K562 (cell line): ENCODE results near the gene YARS1. TPM values are rescaled to one million over a fixed set of nuclear protein-coding genes. Genes with fewer than 3 reads are reported as not detected.
A peak's percentile ranks its signal among the peaks of the same experiment; 100 is the strongest.

Experiments used
- ARHGAP35 ChIP-seq: fragments of 450-650 bp; IDR thresholded peaks from 2 replicates; pipeline ENCODE4 v1.6.1; 2018; ENCODE audit not compliant: partially characterized antibody
- DNMT1 ChIP-seq: fragments of 450-650 bp; IDR thresholded peaks from 2 replicates; pipeline ENCODE4 v1.6.1; 2016; ENCODE audit warnings: antibody characterized with exemption, mild to moderate bottlenecking
- E2F8 ChIP-seq: fragments of 450-650 bp; IDR thresholded peaks from 2 replicates; pipeline ENCODE4 v1.7.1; 2018; ENCODE audit warnings: mild to moderate bottlenecking, low read depth; ENCODE audit not compliant: partially characterized antibody
- ESRRA ChIP-seq: fragments of 450-650 bp; IDR thresholded peaks from 2 replicates; pipeline ENCODE4 v1.6.1; 2014; ENCODE audit warnings: low read depth, mild to moderate bottlenecking, moderate library complexity, borderline replicate concordance
- ETS1 ChIP-seq: conservative IDR thresholded peaks from 2 replicates; pipeline ENCODE4 v1.6.1; 2011; ENCODE audit warnings: low read depth, mild to moderate bottlenecking, low read length; ENCODE audit not compliant: control insufficient read depth
- MAZ ChIP-seq, 2 experiments: fragments of 450-650 bp in 1 of 2; sonication (generic) in 1 of 2; formaldehyde crosslinking; IDR thresholded peaks in 1 of 2; conservative IDR thresholded peaks in 1 of 2; 2 replicates each; pipeline versions ENCODE4 v1.4.0 to v1.5.0; 2020; ENCODE audit warnings: mild to moderate bottlenecking in 1 of 2, missing genetic modification reagents in 1 of 2
- MEIS2 ChIP-seq: fragments of 450-650 bp; IDR thresholded peaks from 2 replicates; pipeline ENCODE4 v1.6.1; 2014; ENCODE audit warnings: mild to moderate bottlenecking; ENCODE audit not compliant: partially characterized antibody
- NBN ChIP-seq: fragments of 450-650 bp; IDR thresholded peaks from 2 replicates; pipeline ENCODE4 v1.6.1; 2016; ENCODE audit warnings: low read depth, mild to moderate bottlenecking
- NFXL1 ChIP-seq: fragments of 450-650 bp; formaldehyde crosslinking; IDR thresholded peaks from 2 replicates; pipeline ENCODE4 v1.4.0; 2021; ENCODE audit warnings: mild to moderate bottlenecking
- NR3C1 ChIP-seq: sonication (generic); formaldehyde crosslinking; IDR thresholded peaks from 2 replicates; pipeline ENCODE4 v1.8.1; 2022; ENCODE audit warnings: missing genetic modification reagents
- NR4A1 ChIP-seq, 2 experiments: fragments of 250-450 bp in 1 of 2; fragments of 450-650 bp in 1 of 2; sonication (Bioruptor Pico) in 1 of 2; IDR thresholded peaks; 2 replicates each; pipeline versions ENCODE4 v1.4.0 to v1.6.1; 2016 to 2020; ENCODE audit warnings: mild to moderate bottlenecking in 2 of 2, missing compliant biosample characterization in 1 of 2, missing genetic modification characterization in 1 of 2, moderate library complexity in 1 of 2
- PKNOX1 ChIP-seq: fragments of 450-650 bp; IDR thresholded peaks from 2 replicates; pipeline ENCODE4 v1.6.1; 2016
- RB1 ChIP-seq: fragments of 450-650 bp; IDR thresholded peaks from 2 replicates; pipeline ENCODE4 v1.6.1; 2017; ENCODE audit warnings: low read depth, mild to moderate bottlenecking
- SPI1 ChIP-seq: IDR thresholded peaks from 2 replicates; pipeline ENCODE4 v1.6.1; 2011; ENCODE audit warnings: low read depth, low read length, control low read depth, borderline replicate concordance
- VEZF1 ChIP-seq: fragments of 200-800 bp; sonication (Bioruptor generic); IDR thresholded peaks from 2 replicates; pipeline ENCODE4 v1.6.1; 2017; ENCODE audit warnings: missing genetic modification characterization, missing compliant biosample characterization
- ZNF263 ChIP-seq: sonication (generic); formaldehyde crosslinking; IDR thresholded peaks from 2 replicates; pipeline ENCODE4 v1.8.0; 2022; ENCODE audit warnings: mild to moderate bottlenecking, missing genetic modification reagents, borderline replicate concordance
- ZNF695 ChIP-seq: fragments of 450-650 bp; formaldehyde crosslinking; IDR thresholded peaks from 2 replicates; pipeline ENCODE4 v1.4.0; 2020; ENCODE audit warnings: mild to moderate bottlenecking, moderate library complexity
- ZNF717 ChIP-seq: fragments of 250-450 bp; sonication (Bioruptor Pico); IDR thresholded peaks from 2 replicates; pipeline ENCODE4 v1.5.0; 2021
- ZNF764 ChIP-seq: fragments of 250-450 bp; sonication (Bioruptor Pico); IDR thresholded peaks from 2 replicates; pipeline ENCODE4 v1.4.0; 2020; ENCODE audit warnings: low read depth, mild to moderate bottlenecking, moderate library complexity
- polyA plus RNA-seq, 8 experiments: library from polyadenylated mRNA; depleted of rRNA in 4 of 8; stranded (reverse) in 5 of 8; unstranded in 3 of 8; fragments of >200 nt; fragmentation: Nextera tagmentation in 2 of 8; fragmentation: Illumina TruSeq in 1 of 8; extraction: Ambion mirVana in 2 of 8; extraction: Trizol in 1 of 8; gene quantifications; 2 replicates each; pipeline versions ENCODE4 v1.2.1 to v1.2.3, GENCODE V29; 2011 to 2014; ENCODE audit warnings: inconsistent platforms in 1 of 8, missing spikeins in 1 of 8
- total RNA-seq, 7 experiments: library from RNA; depleted of rRNA in 6 of 7; stranded (reverse); fragments of >200 nt in 6 of 7; fragmentation: Illumina TruSeq in 2 of 7; extraction: Trizol in 2 of 7; gene quantifications; 2 replicates each; pipeline versions ENCODE4 v1.2.1 to v1.2.3, GENCODE V29; 2011 to 2021; ENCODE audit warnings: low replicate concordance in 1 of 7

The YARS1 gene
- total and polyA plus RNA-seq, 9 of the 15 experiments (the other 6 are each of a cell fraction or from before 2014, with no cell fraction given) = 66.2 to 336 (median 201) TPM

GRCh38 chr1:32773764-32774463 lies 43.2 kb downstream of the YARS1 start (continued):
- no peak; the same call in 1 of the 2 replicates for TF ChIP-seq VEZF1 (CRISPR knock-in tag)
- peak; percentile 25; the same call in 1 of the 2 replicates for TF ChIP-seq DNMT1
- 0 out of 2 replicates have a peak, but pooled peaks have one; percentile 25 for TF ChIP-seq ZNF263 (CRISPR knock-in tag)
- peak; percentile 23; the same call in 1 of the 2 replicates for TF ChIP-seq ESRRA
- peak; percentile 27; the same call in 1 of the 2 replicates for TF ChIP-seq PKNOX1
- no peak for TF ChIP-seq ETS1
- TF ChIP-seq NFXL1 (CRISPR knock-in tag) = peak; percentile 48; the same call in 1 of the 2 replicates
- peak; percentile 34 for TF ChIP-seq ARHGAP35
- TF ChIP-seq ZNF695 = 0 out of 2 replicates have a peak, but pooled peaks have one; percentile 5
- no peak for TF ChIP-seq NR4A1 (CRISPR knock-in tag; IDR thresholded peaks at IDR 0.05)
- no peak for TF ChIP-seq NR4A1 (tag; IDR thresholded peaks at IDR 0.05)
- peak in 1 of 2 experiments; percentile 55; a peak in 2 of 4 replicates for TF ChIP-seq MAZ (CRISPR knock-in tag; conservative IDR thresholded peaks at IDR 0.05 in 1 of 2, IDR thresholded peaks at IDR 0.05 in 1 of 2)
- 0 out of 2 replicates have a peak, but pooled peaks have one; percentile 77 for TF ChIP-seq ZNF717 (CRISPR knock-in tag)
- no peak for TF ChIP-seq SPI1
- TF ChIP-seq MEIS2 = peak; percentile 32
- TF ChIP-seq E2F8 = peak; percentile 84
- 0 out of 2 replicates have a peak, but pooled peaks have one; percentile 10 for TF ChIP-seq ZNF764
- no peak for TF ChIP-seq NR3C1 (CRISPR knock-in tag)
- no peak for TF ChIP-seq RB1
- TF ChIP-seq NBN = no peak
